Testis (tissue), 2 donors: ENCODE measurements around the gene VDAC1.

Experiments used
- POLR2A ChIP-seq: fragments of 450-650 bp; IDR thresholded peaks from one replicate; pipeline ENCODE4 v1.6.1; 2017; ENCODE audit warnings: antibody characterized with exemption, mild to moderate bottlenecking, moderate library complexity
- TF ChIP-seq, protein P1 (sequence below), 3 experiments: fragments of 450-650 bp in 2 of 3; fragments of 200-600 bp in 1 of 3; sonication (generic) in 1 of 3; IDR thresholded peaks; one replicate each; pipeline ENCODE4 v1.5.1; 2016 to 2019; ENCODE audit warnings: antibody characterized with exemption in 3 of 3, mild to moderate bottlenecking in 2 of 3, moderate library complexity in 1 of 3

DNA sequence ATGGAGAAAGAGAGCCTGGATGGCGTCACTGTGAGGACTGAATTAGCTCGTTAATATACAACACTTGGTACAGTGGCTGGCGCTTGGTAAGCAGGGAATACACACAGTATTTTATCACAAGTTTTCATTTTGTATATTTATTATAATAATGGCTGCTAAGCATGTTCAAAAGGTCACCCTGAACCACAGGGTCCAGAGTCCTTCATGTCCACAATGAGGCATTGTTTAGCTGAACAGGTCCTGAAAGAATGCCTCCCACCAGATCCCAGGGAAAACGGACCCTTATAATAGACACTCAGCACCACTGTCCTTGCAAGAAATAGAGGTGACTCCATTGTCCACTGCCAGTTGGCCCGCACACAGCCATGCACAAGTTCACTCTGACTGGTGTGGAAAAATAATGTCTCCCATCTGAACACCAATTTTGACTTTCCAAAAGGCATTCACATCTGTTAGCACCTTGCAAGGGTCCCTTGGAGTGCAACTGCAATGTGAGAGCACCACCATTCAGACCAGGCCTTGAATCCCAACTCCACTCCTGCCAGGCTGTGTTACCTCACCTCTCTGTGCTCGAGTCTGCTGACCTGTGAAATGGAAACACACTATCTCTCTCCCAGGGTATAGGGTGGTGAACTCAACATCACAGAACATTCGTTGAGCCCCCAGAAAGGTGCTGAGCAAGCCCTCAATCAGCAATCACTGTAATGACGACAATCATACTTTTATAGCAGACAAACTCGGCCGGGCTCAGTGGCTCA lies 3.9 kb downstream of the VDAC1 start:
- no peak for TF ChIP-seq POLR2A
- TF ChIP-seq, protein P1, sequence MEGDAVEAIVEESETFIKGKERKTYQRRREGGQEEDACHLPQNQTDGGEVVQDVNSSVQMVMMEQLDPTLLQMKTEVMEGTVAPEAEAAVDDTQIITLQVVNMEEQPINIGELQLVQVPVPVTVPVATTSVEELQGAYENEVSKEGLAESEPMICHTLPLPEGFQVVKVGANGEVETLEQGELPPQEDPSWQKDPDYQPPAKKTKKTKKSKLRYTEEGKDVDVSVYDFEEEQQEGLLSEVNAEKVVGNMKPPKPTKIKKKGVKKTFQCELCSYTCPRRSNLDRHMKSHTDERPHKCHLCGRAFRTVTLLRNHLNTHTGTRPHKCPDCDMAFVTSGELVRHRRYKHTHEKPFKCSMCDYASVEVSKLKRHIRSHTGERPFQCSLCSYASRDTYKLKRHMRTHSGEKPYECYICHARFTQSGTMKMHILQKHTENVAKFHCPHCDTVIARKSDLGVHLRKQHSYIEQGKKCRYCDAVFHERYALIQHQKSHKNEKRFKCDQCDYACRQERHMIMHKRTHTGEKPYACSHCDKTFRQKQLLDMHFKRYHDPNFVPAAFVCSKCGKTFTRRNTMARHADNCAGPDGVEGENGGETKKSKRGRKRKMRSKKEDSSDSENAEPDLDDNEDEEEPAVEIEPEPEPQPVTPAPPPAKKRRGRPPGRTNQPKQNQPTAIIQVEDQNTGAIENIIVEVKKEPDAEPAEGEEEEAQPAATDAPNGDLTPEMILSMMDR (IDR thresholded peaks at IDR 0.05): no peak
